ENCODE data around the gene UGT1A5.
"Not testable (repeated sequence)": the region's sequence is repeated elsewhere in the genome, so short reads cannot be mapped to it uniquely, and the experiment has no call there.

Gene UGT1A5

DNA sequence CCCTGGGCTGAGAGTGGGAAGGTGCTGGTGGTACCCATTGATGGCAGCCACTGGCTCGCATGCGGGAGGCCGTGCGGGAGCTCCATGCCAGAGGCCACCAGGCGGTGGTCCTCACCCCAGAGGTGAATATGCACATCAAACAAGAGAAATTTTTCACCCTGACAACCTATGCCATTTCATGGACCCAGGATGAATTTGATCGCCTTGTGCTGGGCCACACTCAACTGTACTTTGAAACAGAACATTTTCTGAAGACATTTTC is 34.5 kb downstream of the UGT1A5 start:
- DNase-seq, result no peak

DNA sequence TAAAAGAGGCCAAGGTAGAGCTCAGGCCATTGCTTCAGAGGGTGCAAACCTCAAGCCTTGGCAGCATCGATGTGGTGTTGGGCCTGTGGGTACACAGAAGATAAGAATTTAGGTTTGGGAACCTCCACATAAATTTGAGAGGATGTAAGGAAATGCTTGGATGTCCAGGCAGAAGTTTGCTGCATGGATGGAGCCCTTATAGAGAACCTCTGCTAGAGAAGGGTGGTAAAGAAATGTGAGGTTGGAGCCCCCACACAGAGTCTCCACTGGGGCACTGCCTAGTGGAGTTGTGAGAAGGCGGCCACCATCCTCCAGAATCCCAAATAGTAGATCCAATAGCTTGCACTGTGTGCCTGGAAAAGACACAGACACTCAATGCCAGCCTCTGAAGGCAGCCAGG is 38.0 kb downstream of the UGT1A5 start:
- DNase-seq, result not testable (repeated sequence)

DNA sequence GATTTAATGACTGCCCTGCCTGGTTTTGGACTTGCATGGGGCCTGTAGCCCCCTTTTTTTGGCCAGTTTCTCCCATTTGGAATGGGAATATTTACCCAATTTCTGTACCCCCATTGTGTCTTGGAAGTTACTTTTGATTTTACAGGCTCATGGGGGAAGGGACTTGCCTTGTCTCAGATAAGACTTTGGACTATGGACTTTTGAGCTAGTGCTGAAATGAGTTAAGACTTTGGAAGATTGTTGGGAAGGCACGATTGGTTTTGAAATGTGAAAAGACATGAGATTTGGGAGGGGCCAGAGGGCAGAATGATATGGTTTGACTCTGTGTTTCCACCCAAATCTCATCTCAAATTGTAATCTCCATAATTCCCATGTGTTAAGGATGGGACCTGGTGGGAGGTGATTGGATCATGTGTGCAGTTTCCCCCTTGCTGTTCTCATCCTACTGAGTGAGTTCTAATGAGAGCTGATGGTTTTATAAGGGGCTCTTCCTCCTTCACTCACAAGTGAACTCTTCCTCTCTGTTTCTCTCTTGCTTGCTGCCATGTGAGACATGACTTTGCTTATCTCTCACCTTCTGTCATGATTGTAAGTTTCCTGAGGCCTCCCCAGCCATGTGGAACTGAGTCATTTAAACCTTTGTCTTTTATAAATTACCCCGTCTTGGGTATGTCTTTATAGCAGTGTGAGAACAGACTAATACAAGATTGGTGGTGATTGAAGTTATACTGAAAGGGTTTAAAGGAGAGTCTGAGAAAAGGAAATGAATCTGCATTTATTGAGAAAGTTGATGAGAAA is 38.7 kb downstream of the UGT1A5 start:
- not testable (repeated sequence) for DNase-seq

DNA sequence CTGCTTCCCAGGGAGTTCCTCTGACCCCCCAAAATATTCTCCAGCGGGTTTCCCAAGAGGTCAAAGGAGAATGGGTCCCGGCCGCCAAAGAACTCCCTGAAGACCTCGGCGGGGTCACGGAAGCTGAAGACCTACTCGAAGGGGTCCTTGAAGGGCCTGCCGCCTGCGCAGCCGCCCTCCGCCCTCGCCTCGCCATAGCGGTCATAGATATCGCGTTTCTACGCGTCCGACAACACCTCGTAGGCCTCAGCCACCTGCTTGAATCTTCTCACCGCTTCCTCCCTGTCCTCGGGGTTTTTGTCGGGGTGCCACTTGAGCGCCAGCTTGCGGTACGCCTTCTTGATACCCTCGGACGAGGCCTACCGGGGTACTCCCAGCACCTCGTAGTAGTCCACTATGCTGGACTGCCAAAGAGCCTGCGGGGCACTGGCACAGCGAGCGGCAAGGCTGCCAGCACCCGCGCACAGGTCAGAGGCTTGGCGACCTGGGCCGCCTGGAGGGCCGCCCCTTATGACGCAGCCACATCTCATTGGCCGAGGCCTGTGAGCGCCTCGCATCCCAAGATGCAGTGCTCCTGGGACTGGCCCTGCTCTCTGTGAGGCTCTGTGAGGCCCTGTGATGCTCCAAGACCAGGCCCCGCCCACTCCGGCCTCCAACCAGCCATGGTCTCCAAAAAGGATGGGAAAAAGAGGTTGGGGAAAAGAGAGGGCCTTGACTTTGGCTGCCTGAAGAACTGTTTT is 42.3 kb downstream of the UGT1A5 start:
- DNase-seq, result no peak

DNA sequence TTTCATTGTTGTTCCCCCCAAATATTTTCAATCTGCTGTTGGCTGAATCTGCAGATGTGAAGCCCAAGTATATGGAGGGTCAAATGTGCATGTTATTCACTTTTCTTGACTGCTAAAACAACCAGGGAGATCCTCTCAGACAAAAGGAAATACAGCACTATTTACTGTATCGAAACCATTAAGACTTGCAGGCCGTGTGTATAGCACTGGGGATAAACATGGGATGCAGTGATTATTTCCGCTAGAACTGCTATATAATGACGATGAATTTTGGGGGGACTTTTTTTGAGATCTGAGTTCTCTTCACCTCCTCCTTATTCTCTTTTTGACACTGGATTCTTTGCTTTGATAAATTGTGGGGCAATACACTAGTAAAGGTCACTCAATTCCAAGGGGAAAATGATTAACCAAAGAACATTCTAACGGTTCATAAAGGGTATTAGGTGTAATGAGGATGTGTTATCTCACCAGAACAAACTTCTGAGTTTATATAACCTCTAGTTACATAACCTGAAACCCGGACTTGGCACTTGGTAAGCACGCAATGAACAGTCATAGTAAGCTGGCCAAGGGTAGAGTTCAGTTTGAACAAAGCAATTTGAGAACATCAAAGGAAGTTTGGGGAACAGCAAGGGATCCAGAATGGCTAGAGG is 43.8 kb downstream of the UGT1A5 start:
- DNase-seq, result no peak

DNA sequence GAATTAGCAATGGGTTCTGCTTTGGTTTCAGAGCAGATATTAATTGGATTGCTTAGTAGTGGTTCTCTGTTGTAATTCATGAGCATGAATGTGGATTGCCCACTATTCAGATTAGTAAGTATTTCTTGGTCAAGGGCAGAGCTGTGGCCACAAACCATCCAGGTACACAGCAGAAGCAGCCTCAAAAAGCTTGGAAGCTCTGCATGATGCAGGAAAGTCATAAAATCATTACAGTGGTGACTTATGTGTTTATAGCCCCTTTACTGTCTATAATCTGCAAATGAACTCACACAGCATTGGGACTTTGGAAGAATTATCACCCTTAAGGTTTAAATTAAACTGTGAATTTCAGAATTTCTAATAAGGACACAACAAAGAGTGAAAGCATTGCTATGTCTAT is 45.4 kb downstream of the UGT1A5 start:
- DNase-seq, result no peak

DNA sequence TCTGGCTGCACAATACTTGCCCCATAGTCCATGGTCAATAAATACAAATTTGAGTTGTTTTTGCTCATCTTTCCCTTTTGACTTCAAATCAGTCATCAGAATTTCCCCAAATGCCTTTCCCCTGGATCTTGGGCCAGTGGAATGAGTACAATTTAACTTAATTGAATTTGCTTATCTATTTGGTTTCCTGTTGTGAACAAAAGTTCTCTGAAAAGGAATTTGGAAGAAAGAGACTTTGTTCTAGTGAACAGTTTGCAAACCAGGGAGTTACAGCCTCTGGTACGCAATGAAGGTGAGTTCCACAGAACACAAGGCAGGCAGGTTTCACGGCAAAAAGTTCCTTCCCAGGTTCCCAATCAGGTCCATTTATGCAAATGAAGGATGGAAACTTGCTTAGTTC is 46.1 kb downstream of the UGT1A5 start:
- no peak for DNase-seq

DNA sequence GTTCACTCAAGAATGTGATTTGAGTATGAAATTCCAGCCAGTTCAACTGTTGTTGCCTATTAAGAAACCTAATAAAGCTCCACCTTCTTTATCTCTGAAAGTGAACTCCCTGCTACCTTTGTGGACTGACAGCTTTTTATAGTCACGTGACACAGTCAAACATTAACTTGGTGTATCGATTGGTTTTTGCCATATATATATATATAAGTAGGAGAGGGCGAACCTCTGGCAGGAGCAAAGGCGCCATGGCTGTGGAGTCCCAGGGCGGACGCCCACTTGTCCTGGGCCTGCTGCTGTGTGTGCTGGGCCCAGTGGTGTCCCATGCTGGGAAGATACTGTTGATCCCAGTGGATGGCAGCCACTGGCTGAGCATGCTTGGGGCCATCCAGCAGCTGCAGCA is 47.3 kb downstream of the UGT1A5 start, which contains the start of gene UGT1A1:
TSS of gene UGT1A1 (plus strand) at position 228 of the 400 bp plus-strand sequence. CDS start at position 246, 18 bp downstream.
- DNase-seq, result no peak

DNA sequence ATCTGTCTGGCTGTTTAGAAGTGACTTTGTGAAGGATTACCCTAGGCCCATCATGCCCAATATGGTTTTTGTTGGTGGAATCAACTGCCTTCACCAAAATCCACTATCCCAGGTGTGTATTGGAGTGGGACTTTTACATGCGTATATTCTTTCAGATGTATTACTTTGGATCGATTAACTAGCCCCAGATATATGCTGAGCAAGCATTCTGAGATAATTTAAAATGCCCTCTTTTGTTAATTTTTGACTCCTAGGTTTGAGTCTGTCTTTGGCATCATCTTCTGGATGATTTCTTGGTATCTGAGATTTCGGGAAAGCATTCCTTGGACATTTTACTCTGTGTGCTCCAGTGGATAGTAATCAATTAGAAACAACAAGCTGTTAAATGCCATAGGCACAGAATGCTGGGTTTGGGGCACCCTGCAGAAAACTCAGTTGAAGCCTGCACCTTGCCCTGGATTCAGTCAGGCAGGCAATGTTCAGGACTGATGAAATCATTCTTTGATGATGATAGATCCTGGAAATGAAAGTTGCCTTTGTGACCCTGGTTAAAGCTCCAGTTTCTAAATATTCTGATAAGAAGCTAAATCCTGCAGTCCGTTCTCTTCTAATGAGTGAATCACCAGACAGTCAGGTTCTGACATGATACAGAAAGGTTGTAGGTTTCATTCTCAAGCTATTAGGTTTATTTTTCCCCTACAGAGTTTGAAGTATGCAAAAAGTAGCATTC is 48.5 kb downstream of the UGT1A5 start:
- DNase-seq, result no peak

DNA sequence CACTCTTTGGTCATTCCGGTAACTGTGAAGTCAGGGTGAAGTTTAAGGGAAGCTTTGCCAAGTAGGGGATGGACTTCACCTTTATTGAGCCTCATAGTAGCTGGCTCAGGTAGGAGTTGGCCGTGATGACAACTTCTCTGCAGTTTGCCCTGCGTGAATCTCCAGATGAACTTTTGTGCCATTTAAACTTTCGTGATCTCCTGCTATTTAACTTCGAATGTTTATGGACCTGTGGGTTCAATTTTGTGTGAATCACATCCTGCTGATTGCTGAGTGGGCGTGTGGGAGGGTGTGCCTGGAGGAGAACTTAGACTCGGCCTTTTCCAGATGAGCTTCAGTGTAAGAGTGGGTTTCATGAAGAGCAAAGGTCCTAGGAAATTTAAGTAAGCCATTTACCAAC is 51.6 kb downstream of the UGT1A5 start:
- no peak for DNase-seq

DNA sequence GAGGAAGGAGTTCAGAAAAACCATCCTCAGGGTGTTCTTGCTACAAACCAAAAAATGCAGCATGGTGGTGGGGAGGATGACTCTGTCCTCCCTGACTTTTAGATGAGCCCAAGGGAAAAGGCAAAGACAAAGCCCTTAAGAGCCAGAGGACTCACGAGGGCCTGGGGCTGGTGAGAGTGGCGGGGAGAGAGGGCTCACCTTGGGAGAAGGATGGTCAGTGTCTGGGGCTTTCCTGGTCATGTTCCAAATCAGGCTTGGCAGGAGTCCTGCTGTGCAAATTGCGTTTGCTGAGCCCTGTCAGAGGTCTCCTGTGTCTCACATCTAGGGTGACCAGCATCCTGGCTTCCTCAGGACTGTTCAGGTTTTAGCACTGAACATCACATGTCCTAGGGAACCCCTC is 52.1 kb downstream of the UGT1A5 start:
- DNase-seq, result no peak

DNA sequence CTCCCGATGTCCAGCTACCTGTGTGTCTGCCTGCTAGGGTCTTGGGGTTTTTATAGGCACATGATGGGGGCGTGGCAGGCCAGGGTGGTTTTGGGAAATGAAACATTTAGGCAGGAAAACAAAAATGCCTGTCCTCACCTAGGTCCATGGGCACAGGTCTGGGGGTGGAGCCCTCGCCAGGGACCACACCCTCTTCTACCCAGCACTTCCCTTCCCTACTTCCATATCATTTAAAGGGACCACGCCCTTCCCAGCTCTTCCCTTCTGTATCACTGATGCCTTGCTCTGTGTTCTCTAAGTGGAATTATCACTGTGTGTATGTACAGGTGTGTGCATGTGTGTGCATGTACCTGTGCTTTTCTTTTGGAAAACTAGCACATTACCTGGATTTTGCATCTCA is 53.7 kb downstream of the UGT1A5 start:
- DNase-seq, result no peak

DNA sequence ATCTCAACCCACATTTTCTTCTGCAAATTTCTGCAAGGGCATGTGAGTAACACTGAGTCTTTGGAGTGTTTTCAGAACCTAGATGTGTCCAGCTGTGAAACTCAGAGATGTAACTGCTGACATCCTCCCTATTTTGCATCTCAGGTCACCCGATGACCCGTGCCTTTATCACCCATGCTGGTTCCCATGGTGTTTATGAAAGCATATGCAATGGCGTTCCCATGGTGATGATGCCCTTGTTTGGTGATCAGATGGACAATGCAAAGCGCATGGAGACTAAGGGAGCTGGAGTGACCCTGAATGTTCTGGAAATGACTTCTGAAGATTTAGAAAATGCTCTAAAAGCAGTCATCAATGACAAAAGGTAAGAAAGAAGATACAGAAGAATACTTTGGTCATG is 55.4 kb downstream of the UGT1A5 start:
- DNase-seq, result no peak

DNA sequence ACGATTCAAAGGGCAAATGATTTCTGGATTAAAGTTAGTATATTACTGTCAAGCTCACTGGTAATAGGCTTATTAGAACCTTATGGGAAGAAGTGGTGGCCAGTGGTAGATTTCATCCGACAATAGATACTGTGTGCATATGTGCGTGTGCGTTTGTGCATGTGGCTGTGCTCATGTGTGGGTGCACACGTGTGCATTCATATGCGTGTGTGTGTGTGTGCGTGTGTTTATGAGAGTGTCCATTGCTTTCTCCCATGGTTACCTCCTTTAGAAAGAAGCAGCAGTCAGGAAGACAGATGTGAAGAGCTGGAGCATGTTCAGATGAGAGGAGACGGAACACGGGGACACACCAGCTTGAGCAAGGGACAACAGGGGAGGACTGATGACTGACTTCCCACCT is 56.6 kb downstream of the UGT1A5 start:
- DNase-seq, result no peak

DNA sequence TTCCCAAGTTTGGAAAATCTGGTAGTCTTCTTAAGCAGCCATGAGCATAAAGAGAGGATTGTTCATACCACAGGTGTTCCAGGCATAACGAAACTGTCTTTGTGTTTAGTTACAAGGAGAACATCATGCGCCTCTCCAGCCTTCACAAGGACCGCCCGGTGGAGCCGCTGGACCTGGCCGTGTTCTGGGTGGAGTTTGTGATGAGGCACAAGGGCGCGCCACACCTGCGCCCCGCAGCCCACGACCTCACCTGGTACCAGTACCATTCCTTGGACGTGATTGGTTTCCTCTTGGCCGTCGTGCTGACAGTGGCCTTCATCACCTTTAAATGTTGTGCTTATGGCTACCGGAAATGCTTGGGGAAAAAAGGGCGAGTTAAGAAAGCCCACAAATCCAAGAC is 59.4 kb downstream of the UGT1A5 start:
- no peak for DNase-seq

DNA sequence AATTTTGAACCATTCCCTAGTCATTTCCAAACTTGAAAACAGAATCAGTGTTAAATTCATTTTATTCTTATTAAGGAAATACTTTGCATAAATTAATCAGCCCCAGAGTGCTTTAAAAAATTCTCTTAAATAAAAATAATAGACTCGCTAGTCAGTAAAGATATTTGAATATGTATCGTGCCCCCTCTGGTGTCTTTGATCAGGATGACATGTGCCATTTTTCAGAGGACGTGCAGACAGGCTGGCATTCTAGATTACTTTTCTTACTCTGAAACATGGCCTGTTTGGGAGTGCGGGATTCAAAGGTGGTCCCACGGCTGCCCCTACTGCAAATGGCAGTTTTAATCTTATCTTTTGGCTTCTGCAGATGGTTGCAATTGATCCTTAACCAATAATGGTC is 59.9 kb downstream of the UGT1A5 start:
- no peak for DNase-seq

DNA sequence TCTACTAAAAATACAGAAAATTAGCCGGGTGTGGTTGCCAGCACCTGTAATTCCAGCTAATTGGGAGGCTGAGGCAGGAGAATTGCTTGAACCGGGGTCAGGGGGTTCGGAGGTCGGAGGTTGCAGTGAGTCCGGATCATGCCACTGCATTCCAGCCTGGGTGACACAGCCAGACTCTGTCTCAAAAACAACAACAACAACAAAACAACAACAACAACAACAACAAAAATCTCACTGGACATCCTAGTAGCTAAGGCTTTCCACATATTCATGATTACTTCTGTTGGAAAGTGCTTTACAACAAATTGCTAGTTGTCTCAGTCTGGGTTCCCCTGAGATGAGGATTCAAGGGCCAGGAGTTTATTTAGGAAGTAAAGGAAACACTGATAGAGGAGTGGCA is 61.1 kb downstream of the UGT1A5 start:
- no peak for DNase-seq

DNA sequence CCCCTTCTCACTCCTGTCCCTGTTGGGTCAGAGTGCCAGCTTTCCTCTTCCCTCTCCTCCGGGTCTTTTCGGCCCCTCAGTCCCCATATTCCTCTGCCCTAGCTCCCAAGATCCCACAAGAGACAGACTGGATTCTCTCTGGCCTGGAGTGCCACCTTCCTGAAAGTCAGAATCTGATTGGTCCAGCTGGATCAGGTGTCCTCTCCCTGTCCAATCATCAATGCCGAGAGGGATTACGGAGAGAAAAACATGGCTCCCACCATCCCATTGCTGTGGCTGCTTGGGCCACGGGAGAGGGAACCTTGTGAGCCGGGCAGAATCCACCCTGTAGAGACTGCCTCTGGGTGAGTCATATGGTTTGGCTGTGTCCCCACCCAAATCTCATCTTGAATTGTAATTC is 62.7 kb downstream of the UGT1A5 start:
- no peak for DNase-seq

DNA sequence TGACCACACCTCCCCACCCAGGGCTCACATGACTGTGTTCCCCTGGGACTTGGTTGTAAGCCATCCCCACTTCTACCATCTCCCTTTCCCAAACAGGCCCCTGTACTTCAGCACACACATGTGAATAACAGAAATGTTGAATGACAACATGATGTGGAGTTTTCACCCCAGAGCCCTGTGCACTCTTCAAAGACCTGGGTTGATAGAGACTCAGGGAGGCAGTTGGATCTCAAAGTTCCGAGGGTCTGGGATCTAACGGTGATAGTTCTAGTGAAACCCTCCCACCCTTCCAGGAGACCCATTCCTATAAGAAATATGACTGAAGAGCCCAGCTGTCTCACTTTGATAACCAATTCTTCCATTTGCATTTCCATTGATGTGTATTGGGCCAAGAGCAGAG is 65.3 kb downstream of the UGT1A5 start, which contains the start of gene MROH2A:
TSS of gene MROH2A (plus strand) at position 301 of the 400 bp plus-strand sequence. CDS start 1,029 bp downstream, outside the sequence.
- no peak for DNase-seq

DNA sequence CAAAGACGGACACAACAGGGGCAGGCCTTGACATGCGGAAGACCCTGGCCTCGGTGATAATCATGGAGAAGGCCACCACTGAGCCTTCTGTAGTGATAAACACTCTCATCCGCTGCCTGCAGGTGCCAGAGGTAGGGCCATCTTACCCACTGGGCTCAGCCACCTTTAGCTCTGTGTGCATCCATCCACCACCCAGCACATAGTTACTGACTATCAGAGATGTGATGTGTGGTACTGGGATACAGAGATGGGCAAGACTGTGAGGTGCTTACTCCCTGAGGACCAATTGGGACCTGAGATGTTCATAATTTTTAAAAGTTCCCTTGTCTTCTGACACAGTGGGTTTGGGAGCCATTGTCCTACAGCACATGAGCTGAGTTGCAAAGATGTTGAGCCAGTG is 67.0 kb downstream of the UGT1A5 start:
- no peak for DNase-seq

DNA sequence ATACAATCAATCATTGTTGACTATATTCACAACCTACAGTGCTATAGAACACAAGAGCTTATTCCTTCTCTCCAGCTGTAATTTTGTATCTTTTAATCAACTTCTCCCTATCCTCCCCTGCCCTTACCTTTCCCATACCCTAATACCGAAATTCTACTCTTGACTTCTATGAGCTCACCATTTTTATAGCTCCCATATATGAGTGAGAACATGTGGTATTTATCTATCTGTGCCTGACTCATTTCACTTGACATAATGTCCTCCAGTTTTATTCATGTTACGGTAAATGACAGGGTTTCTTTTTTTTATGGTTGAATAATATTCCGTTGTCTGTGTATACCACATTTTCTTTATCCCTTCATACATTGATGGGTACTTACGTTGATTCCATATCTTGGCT is 68.1 kb downstream of the UGT1A5 start:
- DNase-seq, result no peak

DNA sequence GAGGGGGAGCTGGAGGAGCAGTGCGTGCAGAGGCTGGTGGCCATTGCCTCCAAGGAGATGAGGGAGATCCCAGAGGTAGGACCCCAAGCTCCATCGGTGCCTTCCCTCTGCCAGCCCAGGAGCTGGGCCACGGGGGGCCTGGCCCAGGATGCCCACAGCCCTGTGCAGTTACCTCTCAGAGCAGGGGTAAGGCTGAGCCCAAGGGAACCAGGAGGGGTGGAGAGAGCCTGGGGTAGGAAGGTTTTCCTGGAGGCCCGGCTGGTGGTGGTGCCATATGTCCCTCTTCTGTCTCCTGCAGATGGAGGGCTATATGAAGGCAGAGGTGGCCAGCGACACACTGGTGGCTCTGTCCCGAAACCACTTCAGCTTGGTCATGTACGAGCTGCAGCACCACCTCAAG is 76.8 kb downstream of the UGT1A5 start:
- no peak for DNase-seq

DNA sequence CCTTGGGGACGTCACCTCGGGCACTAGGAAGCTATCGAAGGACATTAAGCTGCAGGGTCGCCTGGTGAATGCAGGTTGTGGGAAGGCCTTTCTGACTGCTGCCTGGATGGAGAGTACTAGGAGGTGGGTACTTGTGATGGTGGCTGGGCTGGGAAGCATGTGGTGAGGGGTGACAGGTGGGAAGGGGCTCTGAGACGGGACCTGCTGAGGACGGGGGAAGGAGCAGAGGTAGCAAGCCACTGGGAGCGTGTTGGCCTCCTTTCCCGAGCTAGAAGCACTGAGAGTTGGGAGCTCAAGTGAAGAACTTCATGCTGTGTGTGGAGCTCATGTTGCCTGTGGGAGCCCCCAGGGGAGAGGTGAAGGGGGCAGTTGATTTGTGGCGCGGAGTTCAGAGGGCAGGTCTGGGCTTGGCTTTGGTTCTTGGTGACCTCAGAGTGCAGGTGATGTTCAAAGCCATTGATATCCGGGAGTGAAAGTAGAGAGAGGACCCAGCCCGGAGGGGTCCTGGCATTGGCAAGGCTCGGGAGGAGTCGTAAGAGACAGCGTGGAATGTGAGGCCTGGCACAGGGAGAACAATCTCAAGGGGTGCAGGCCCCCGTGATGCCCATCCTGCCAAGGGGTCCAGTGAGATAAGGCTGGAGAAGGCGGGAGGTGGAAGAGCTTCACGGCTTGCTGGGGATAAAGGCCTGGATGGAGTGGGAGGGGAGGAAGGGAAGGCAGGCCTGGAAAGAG is 78.6 kb downstream of the UGT1A5 start:
- DNase-seq, result no peak
